Epidermal melanocyte (primary cell): ENCODE data around the gene DNAJB4.
A peak's percentile ranks its signal among the peaks of the same experiment; 100 is the strongest.
"Not testable (repeated sequence)": the region's sequence is repeated elsewhere in the genome, so short reads cannot be mapped to it uniquely, and the experiment has no call there.

Experiments
- DNase-seq: peaks from one replicate; pipeline ENCODE4 v3.0.0; 2011; ENCODE audit warnings: low spot score; ENCODE audit not compliant: insufficient read length

The DNAJB4 gene

DNA sequence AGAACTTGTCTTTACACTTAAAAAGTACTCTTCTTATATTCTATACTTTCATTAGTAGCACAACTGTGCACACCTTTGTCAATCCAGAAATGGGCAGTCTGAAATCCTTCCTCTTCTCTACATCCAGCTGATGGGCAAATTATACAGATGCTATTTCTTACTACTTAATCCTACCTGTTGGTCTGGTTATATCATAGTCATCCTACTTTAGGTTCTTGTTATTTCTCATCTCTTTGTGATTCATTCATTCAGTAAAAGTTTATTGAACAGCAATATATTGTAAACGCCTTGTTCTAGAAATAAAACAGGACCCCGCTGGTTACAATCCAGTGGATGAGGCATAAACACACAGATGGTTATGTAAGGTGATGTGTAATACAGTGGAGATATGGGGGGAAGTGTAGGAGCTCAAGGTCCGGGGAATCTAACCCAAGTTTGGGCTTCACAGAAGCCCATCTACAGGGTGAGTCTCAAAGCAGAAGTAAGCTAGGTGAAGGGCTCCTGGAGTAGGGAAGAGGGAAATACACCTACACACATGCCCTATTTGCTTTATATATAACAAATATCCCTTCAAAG lies 14.0 kb upstream of the DNAJB4 start:
- no peak for DNase-seq

DNA sequence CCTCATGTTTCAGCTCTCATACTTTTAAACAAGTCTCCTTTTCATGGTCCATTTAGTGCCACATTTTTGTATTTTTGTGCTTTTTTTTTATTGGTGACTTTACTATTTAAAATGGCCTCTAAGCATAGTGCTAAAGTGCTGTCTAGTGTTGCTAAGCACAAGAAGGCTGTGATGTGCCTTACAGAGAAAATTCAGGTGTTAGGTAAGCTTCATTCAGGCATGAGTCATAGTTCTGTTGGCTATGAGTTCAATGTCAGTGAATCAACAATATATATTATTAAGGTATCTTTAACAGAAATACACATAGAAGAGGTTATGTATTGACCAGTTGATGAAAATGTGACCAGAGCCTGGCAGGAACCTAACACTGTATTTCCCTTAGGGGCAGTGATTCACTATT lies 13.1 kb upstream of the DNAJB4 start:
- DNase-seq: no peak

DNA sequence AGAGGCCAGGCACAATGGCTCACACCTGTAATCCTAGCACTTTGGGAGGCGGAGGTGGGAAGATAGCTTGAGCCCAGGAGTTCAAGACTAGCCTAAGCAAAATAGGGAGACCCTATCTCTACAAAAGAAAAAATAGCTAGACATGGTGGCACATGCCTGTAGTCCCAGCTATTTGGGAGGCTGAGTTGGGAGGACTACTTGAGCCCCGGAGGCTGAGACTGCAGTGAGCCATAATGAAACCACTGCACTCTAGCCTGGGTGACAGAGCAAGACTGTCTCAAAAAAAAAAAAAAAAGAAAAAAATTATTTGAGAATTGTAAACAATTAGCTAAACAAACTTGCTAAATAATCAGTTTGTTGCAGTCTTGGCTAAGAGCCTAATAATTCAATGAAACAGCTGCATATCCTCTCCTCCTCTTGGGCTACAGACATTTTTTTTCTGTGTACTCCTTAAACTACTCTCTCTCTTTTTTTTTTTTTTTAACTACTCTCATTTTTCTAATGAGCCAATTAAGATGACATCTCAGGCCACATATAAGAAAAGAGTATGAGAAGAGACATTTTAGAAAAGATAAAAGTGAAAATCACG lies 10.5 kb upstream of the DNAJB4 start:
- DNase-seq: no peak

DNA sequence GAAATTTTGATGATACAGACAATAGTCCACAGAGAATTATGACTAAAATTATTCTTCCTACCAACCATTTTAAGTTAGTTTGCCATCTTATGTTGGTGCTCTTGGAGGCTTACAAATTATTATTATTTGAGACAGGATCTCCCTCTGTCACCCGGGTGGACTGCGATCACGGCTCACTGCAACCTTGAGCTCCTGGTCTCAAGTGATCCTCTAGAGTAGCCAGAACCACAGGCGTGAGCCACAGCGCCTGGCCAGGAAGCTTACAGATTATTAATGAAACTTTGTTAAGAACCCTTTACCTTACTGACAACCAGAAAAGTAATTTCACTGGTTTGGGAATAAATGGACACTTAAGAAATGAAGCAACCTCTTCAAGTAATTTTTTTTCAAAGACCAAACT lies 8.0 kb upstream of the DNAJB4 start:
- DNase-seq: no peak

DNA sequence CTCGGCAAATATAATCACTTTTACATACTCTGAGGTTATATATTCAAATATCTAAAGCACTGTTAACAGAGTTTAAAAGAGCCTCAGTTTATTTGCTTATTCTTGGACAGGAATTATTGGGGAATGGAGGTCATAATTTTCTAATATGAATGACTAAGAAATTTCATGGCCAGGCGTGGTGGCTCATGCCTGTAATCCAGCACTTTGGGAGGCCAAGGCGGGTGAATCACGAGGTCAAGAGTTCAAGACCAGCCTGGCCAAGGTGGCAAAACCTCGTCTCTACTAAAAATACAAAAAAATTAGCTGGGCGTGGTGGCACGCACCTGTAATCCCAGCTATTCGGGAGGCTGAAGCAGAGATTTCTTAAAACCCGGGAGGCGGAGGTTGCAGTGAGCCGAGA lies 4.2 kb upstream of the DNAJB4 start:
- DNase-seq: not testable (repeated sequence)

DNA sequence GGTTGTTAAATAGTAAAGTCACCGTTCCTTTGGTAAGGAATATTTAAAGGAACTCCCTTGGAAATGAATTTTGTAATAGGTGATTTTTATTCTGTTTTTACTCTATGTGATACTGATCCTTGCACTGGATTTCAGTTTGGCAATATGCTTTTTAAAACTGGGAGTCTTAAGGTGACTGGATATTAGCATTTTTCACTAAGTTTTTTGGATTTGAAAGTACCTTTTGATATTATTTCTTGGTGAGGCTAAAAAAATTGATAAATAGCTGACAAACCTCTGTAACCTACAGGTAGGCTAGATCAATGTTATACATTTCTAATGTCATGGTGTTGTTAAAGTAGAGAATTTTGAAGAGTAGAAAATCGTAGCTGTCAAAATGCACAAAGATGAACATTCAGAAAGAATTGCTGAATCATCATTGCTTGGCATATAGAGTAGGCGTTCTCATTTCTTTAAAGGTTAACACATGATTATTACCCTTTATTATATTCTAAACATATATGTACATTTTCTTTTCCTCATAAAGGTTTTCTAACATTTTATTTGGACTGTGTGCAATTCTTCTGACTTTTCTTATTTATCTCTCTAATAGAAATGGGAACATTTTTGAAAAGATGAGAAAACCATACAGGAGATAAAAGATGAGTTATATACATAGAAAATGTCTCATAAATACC lies 1.5 kb upstream of the DNAJB4 start:
- DNase-seq: no peak

DNA sequence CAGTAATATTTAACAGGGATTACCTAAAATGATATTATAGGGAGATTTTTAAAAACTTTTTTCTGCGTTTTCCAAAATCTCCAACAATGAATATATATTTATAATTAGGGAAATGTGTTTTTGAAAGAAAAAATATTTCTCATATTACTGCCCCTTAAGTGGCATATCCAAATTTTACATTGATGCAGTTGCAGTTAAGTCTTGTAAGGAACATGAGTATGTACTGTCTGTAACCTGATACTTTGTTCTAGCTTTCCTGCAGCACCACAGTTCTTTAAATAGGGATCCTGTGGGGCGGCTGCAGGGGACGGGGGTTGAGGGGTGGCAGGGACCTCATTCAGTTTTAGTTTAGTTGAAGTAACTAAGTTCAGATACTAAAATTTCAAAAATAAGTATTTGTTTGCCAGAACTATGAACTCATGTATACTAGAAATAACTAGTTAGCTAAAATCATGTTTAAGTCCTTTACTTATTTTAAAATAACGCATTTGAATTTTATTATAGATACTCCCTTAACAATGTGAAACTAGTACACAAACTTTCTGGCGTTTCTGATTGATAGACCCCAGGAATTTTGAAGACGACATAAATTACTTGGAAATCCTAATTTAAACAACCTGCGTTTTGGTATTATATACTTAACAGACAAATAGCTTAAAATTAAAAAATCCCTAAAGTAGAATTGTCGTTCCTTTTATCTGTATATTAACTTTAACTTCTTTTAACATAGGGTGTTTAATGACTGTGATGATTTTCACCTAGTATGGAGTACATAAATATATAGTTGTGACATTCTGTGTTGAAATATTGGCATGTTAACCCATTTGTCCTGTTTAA lies 639 bp upstream of the DNAJB4 start:
- DNase-seq: no peak

DNA sequence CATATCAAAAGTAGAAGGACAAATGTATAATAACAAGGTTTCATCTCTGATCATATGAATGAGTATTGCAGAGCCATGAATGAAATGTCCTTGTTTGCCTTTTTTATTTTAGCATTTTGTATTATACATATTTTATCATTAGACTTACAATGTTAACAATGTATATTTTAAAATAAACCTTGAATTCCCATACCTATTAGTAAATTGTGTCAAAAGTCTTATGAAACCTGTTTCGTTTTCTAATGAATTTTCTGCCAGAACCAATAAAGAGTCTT lies 646 bp downstream of the DNAJB4 start:
- DNase-seq: no peak

DNA sequence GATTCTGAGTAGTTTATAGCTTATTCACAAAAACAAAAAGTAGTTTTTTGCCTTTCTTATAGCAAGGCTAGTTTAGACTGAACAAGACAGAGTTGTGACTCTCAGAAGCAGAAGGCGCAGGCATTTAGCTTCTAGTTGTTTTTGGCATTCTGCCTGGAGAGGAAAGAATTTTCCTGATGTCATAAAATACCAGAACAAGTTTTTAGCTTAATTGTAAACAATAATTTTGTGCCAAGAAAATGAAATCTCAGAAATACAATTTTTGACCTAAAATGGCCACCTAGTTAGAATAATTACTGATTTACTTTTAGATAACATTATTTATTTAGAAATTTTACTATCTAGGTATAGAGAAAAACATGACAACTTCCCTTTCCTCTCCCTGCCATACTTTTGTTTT lies 1.0 kb downstream of the DNAJB4 start:
- DNase-seq: peak; percentile 21

DNA sequence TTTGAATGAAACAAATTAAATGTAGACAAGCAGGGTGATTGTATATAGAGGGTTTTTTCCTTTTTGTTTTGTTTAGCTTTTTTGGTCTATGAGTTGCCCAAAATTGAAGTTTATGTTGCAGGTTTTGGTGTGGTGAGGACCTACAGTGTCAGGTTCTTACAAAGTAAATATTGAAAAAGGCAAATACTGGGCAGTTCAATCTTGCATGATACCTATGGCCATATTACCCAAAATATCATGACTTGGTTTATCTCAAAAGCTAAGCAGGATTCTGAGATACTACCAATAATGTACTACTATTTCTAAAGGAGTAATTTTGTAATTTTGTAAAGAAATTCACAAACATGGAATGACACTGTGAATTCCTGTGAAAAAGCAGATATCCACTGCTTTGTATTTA lies 1.8 kb downstream of the DNAJB4 start:
- DNase-seq: no peak

DNA sequence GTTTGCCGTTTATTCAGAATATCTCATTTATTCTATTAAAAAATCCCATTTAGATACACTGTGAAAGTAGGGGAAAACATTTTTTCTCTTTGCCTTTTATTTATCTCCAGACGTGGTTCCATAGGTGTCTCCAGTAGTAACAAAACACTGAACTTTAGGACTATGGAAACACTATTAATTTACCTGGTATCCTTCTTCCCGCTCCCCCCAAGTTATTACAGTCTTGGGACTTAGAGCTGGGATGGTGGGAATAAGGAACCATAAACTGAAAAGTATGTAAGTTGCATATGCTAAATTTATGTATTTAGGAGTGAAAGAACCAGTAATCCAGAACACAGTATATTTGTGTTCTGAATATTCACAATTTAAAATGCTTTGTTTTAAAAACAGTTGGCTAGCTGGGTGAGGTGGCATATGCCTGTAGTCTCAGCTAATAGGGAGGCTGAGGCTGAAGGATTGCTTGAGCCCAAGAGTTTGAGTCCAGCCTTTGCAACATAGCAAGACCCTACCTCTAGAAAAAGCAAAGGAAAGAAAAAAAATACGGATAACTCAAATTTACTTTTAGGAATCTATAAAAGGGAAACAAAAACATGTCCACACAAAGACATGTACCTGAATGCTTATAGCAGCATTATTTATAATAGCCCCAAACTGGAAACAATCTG lies 3.1 kb downstream of the DNAJB4 start:
- no peak for DNase-seq

DNA sequence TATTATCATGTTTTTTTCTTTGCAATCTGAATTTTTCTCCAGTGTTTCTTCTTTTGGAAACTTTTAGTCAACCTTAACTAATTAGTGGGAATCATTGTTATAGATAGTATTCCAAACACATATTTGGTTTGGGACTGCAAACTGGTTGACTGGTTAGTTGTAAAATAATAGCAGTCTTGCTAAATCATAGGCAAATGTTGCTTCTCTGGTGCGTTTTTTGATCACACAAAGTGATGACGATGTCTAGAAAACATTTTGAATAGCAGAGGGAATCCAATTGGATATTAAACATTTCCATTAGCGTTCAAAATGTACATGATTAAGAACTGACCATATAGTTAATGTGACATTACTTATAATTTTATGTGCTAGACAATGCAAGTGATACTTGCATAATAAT lies 4.5 kb downstream of the DNAJB4 start:
- no peak for DNase-seq

DNA sequence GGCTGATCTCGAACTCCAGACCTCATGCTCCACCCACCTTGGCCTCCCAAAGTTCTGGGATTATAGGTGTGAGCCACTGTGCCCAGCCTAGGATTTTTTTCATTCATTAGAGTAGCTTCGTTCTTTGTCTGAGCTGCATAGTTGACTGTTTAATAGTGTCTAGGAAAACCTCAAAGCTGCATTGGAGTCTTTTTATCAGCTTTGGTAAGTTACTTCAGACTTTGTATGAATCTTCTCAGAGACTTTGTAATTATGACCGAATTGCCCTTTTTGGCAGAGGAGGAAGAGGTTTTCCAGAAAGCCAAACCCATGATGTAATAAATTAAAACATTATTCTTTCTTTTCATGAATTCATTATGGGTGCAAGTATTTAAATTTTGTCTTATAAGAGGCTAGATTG lies 5.1 kb downstream of the DNAJB4 start:
- DNase-seq: no peak

DNA sequence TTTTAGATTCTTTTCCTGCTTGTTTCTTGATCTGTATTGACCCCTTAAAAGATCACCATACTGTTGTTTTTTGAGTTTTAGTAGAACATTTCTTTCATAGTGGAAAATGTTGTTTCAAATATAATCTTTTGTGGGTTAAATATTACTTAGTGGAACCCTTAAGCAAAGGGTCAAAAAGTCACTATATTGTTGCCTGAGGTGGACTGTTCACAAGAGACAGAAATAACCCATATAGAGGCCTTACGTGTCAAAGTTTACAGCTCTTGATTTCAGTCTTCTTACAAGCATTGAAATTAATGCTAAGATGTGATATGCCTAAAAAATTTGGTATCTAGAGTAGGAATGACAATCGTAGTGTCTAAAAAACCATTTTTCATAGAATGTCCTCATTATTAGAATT lies 6.3 kb downstream of the DNAJB4 start:
- no peak for DNase-seq

DNA sequence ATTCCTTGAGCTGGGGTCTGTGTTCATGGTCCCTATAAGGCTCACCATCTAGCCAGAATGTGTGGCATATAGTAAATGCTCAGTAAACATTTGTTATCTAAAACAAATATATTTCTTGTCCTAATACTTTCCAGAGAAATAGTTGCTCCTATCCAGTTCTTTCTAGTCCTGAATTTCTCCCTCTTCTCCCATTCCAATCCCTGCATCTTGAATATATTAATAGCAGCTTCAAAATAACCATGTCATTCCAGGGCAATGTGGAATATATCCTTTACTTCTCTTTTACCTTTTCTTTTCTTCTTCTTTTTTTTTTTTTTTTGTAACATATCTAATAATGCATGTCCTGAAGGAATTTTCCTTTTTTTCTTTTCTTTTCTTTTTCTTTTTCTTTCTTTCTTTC lies 10.4 kb downstream of the DNAJB4 start:
- DNase-seq: no peak

DNA sequence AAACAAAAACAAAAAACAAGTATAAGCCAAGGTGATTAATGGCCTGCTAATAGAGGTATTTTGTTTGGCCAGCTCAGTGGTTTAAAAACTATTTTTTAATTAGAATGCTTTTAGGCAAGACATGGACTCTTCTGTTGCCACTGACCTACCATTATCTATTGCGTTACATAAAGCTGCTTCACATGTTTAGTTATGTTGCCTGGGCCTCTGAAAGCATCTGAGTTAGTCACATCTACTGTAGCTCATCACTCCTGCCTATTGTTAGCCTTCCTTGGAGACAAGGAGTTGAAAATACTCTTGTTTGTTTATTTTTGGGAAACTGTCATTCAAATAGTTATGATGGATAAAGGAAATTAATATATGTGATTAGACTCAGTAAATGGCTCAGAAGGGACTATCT lies 14.3 kb downstream of the DNAJB4 start:
- no peak for DNase-seq

DNA sequence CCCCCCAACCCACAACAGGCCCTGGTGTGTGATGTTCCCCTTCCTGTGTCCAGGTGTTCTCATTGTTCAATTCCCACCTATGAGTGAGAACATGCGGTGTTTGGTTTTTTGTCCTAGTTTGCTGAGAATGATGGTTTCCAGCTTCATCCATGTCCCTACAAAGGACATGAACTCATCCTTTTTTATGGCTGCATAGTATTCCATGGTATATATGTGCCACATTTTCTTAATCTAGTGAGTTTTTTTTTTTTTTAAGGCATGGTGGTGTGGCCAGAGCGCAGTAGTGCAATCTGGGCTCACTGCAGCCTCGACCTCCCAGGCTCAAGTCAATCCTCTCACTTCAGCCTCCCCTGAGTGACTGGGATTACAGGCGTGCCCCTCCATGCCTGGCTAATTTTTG lies 16.4 kb downstream of the DNAJB4 start:
- not testable (repeated sequence) for DNase-seq

DNA sequence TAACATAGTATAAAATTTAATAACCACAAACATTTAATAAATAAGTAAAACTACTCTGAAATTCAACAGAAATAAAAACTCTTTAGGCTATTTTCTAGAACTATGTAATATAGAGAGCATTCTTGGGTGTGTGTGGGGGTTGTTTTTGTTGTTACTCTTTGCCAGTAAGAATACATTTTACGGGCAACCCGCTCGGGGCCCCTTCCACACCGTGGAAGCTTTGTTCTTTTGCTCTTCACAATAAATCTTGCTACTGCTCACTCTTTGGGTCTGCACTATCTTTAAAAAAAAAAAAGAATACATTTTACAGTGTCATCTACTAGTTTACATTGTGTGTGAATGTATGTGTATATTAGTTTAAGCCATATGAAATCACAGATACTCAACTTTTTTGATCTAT lies 25.1 kb downstream of the DNAJB4 start:
- DNase-seq: no peak

DNA sequence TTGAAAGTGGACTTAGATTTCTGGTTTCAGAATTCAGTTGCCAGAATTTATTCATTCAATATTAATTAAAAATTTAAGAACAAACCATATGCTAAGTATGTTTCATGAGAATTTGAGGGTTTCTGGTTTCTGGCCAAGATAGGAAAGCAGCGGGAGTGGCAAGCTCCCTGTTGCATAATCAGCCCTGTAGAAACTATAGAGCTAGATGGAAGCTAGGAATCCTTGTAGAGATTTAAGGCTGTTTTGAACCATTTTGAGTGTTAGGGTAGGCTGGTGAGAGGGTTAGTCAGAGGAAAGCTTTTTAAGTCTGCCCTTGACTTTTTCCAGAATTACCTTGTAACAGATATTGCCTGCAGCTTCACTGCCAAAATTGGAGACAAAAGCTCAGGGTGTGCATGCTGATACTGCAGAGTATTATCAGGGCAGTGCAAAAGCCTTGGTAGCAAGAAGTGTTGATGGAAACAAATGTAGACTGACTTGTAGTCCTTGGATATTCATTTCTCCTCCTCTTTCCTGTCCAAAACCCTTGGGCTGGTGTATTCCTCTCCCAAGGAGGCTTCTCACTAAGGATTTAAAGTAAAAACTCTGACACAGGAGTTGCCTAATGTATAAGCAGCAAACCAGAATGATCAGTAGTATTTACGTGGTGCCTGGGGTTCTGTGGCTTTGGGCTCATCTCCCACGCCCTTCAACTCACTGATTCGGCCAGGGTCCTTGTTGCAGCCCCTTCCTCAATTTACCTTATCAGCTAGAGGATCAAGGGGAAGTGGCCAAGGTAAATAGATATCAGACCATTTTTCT lies 28.5 kb downstream of the DNAJB4 start:
- DNase-seq: no peak

DNA sequence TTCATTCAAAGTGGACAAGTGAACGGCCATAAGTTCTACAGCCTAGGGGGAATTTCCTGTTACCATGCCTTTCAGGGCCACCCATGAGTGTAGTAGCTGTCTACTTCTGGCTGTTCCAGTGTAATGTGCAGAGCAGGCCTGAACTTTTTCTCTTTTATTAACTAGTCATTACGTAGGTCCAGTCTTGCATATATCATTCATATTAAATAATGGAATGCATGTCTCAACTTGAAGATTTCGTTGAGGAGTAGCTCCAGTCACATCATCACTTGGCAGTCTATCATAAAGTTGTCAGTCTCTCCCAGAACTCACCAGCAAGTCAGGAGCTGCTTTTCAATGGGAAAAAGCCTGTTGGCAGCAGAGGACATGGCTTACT lies 29.0 kb downstream of the DNAJB4 start:
- DNase-seq: no peak

DNA sequence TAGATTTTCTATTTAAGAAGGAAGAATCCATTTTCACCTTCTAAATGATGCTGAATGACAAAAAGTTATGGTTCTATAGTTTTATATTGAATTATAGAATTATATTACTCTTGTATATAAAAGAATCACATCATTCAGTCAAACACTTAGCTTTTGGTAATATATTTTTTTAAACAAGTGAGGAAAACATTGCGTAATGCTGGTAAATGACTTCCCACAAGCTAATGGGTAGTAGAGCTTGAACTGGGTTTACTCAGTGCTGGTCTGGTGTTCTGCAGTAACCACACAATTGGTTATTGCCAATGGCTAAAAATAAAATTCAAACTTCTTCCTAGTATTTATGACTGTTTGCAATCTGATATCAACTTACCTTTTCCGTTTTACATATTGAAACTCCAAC lies 30.4 kb downstream of the DNAJB4 start:
- no peak for DNase-seq
